ENCODE measurements around the gene AP1S2. TPM values are rescaled to one million over a fixed set of nuclear protein-coding genes. Genes with fewer than 3 reads are reported as not detected.

The AP1S2 gene
- polyA plus RNA-seq, 1 donor (not counting 4 experiments of a cell fraction or from before 2014, with no cell fraction given), result 15.0 TPM

GRCh38 chrX:15812192-15812938 is 42.2 kb downstream of the AP1S2 start:
- Histone ChIP-seq H3K79me2 (ENCODE audit: control insufficient read depth, insufficient read depth, low read length) (no peaks in the 10 kb centered on the region), H3K36me3 (ENCODE audit: control insufficient read depth in 2 of 2, extremely low read depth in 1 of 2, insufficient read depth in 2 of 2, low read length in 2 of 2) (peaks cover 15 to 16% of the 10 kb centered on the region in 2 experiments), H3K27me3 (ENCODE audit: control insufficient read depth, extremely low read depth, insufficient read depth, low read length) (no peaks in the 10 kb centered on the region), H3K4me1 (ENCODE audit: control insufficient read depth, extremely low read depth, insufficient read depth, low read length) (no peaks in the 10 kb centered on the region), H3K9me3 (ENCODE audit: control insufficient read depth, low read depth, low read length) (no peaks in the 10 kb centered on the region), H3K9me1 (ENCODE audit: control insufficient read depth, extremely low read depth, insufficient read depth, low read length) (no peaks in the 10 kb centered on the region), H3K4me2 (ENCODE audit: control insufficient read depth, extremely low read depth, insufficient read depth, low read depth, low read length) (no peak overlapping the region), H3K9ac (ENCODE audit: control insufficient read depth, extremely low read depth, insufficient read depth, low read length) (no peak overlapping the region), H3K27ac (ENCODE audit: control insufficient read depth, insufficient read depth, low read length) (no peak overlapping the region), H4K20me1 (ENCODE audit: control insufficient read depth, extremely low read depth, insufficient read depth, low read length) (no peaks in the 10 kb centered on the region), H2AFZ (ENCODE audit: control insufficient read depth, low read length) (no peak overlapping the region), H3K4me3 (ENCODE audit: control insufficient read depth in 2 of 3, extremely low read depth in 1 of 3, insufficient read depth in 2 of 3, low read depth in 1 of 3, low read length in 3 of 3) (no peak overlapping the region)
- dilution Hi-C loops (cut with MboI; ENCODE audit: extremely low pct_ligation_motif_present, low sequenced_read_pairs), result no loop called here
- TF ChIP-seq CTCF (optimal IDR thresholded peaks at IDR 0.05 in 1 of 3, IDR thresholded peaks at IDR 0.05 in 1 of 3, conservative IDR thresholded peaks at IDR 0.05 in 1 of 3; ENCODE audit: extremely low read depth in 1 of 3, insufficient read depth in 2 of 3, low read length in 3 of 3) (no peak), EZH2 (IDR thresholded peaks at IDR 0.05; ENCODE audit: low read length) (no peak)
- DNase-seq (ENCODE audit: low read depth, low spot score) (no peak), FAIRE-seq (no peak)

DNA sequence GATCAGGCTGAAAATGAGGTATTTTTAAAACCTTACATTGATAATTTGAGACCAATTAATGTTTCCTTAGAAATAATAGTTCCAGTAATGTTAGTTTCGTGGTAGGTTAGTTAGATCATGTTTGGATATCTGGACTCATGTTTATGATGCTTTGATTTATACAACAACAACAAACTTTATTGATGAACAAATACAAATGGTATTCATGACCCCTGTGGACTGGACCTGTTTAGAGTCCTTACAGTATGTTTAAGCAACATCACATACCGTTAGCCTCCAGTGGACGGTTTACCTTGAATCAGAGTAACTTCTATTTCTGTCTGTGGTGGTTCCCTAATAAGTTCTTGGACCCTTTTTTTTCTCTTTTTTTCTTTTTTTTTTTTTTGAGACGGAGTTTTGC is 46.4 kb downstream of the AP1S2 start:
- Histone ChIP-seq H3K9me1 (ENCODE audit: control insufficient read depth, extremely low read depth, insufficient read depth, low read length) (no peaks in the 10 kb centered on the region), H3K27ac (ENCODE audit: control insufficient read depth, insufficient read depth, low read length) (no peak overlapping the region), H3K27me3 (ENCODE audit: control insufficient read depth, extremely low read depth, insufficient read depth, low read length) (no peaks in the 10 kb centered on the region), H3K79me2 (ENCODE audit: control insufficient read depth, insufficient read depth, low read length) (no peaks in the 10 kb centered on the region), H3K9me3 (ENCODE audit: control insufficient read depth, low read depth, low read length) (no peaks in the 10 kb centered on the region), H3K4me1 (ENCODE audit: control insufficient read depth, extremely low read depth, insufficient read depth, low read length) (no peaks in the 10 kb centered on the region), H2AFZ (ENCODE audit: control insufficient read depth, low read length) (no peak overlapping the region), H3K9ac (ENCODE audit: control insufficient read depth, extremely low read depth, insufficient read depth, low read length) (no peak overlapping the region), H3K4me3 (ENCODE audit: control insufficient read depth in 2 of 3, extremely low read depth in 1 of 3, insufficient read depth in 2 of 3, low read depth in 1 of 3, low read length in 3 of 3) (no peak overlapping the region), H3K36me3 (ENCODE audit: control insufficient read depth in 2 of 2, extremely low read depth in 1 of 2, insufficient read depth in 2 of 2, low read length in 2 of 2) (peaks cover 14 to 18% of the 10 kb centered on the region in 2 experiments), H3K4me2 (ENCODE audit: control insufficient read depth, extremely low read depth, insufficient read depth, low read depth, low read length) (no peak overlapping the region), H4K20me1 (ENCODE audit: control insufficient read depth, extremely low read depth, insufficient read depth, low read length) (no peaks in the 10 kb centered on the region)
- dilution Hi-C loops (cut with MboI; ENCODE audit: extremely low pct_ligation_motif_present, low sequenced_read_pairs), result no loop called here
- no peak for FAIRE-seq
- no peak for DNase-seq (ENCODE audit: low read depth, low spot score)
- TF ChIP-seq CTCF (optimal IDR thresholded peaks at IDR 0.05 in 1 of 3, IDR thresholded peaks at IDR 0.05 in 1 of 3, conservative IDR thresholded peaks at IDR 0.05 in 1 of 3; ENCODE audit: extremely low read depth in 1 of 3, insufficient read depth in 2 of 3, low read length in 3 of 3) (no peak), EZH2 (IDR thresholded peaks at IDR 0.05; ENCODE audit: low read length) (no peak)
